SK-N-SH treated with all-trans-retinoic acid at 6 μM for 48 hours (cell line): ENCODE measurements around the gene SLC4A4.

Experiments
- ARNTL ChIP-seq: fragments of 450-650 bp; formaldehyde crosslinking; IDR thresholded peaks from 2 replicates; pipeline ENCODE4 v1.5.0; 2020; ENCODE audit warnings: low read depth, mild to moderate bottlenecking, moderate library complexity, borderline replicate concordance
- BACH2 ChIP-seq: fragments of 250-450 bp; sonication (Bioruptor Pico); IDR thresholded peaks from 2 replicates; pipeline ENCODE4 v1.9.0; 2021; ENCODE audit warnings: mild to moderate bottlenecking, borderline replicate concordance
- CREB5 ChIP-seq: fragments of 250-450 bp; sonication (Bioruptor Pico); IDR thresholded peaks from 2 replicates; pipeline ENCODE4 v1.5.1; 2020; ENCODE audit warnings: low read depth, mild to moderate bottlenecking, moderate library complexity
- GLIS3 ChIP-seq: fragments of 250-450 bp; sonication (Bioruptor Pico); IDR thresholded peaks from 2 replicates; pipeline ENCODE4 v1.5.0; 2020; ENCODE audit warnings: mild to moderate bottlenecking, moderate library complexity
- OSR1 ChIP-seq: fragments of 250-450 bp; sonication (Bioruptor Pico); IDR thresholded peaks from 2 replicates; pipeline ENCODE4 v1.8.0; 2022; ENCODE audit warnings: moderate library complexity, mild to moderate bottlenecking, inconsistent platforms
- PATZ1 ChIP-seq: fragments of 250-450 bp; sonication (Bioruptor Pico); IDR thresholded peaks from 2 replicates; pipeline ENCODE4 v1.8.0; 2020; ENCODE audit warnings: mild to moderate bottlenecking, moderate library complexity, borderline replicate concordance
- RARB ChIP-seq: fragments of 250-450 bp; sonication (Bioruptor Pico); IDR thresholded peaks from 2 replicates; pipeline ENCODE4 v1.8.0; 2021; ENCODE audit warnings: mild to moderate bottlenecking, moderate library complexity
- TCF4 ChIP-seq: fragments of 250-450 bp; sonication (Bioruptor Pico); IDR thresholded peaks from 2 replicates; pipeline ENCODE4 v1.8.0; 2021; ENCODE audit warnings: mild to moderate bottlenecking, moderate library complexity, borderline replicate concordance
- ZC3H10 ChIP-seq: fragments of 250-450 bp; sonication (Bioruptor Pico); IDR thresholded peaks from 2 replicates; pipeline ENCODE4 v1.5.1; 2021; ENCODE audit warnings: mild to moderate bottlenecking, moderate library complexity
- ZFP3 ChIP-seq: fragments of 250-450 bp; sonication (Bioruptor Pico); IDR thresholded peaks from 2 replicates; pipeline ENCODE4 v1.5.0; 2020; ENCODE audit warnings: mild to moderate bottlenecking, moderate library complexity
- ZFP30 ChIP-seq: fragments of 450-650 bp; formaldehyde crosslinking; IDR thresholded peaks from 2 replicates; pipeline ENCODE4 v1.5.0; 2022; ENCODE audit warnings: mild to moderate bottlenecking, moderate library complexity
- ZNF565 ChIP-seq: fragments of 450-650 bp; formaldehyde crosslinking; conservative IDR thresholded peaks from 2 replicates; pipeline ENCODE4 v1.5.0; 2020; ENCODE audit warnings: low read depth, mild to moderate bottlenecking, moderate library complexity
- ZNF8 ChIP-seq: fragments of 450-650 bp; formaldehyde crosslinking; IDR thresholded peaks from 2 replicates; pipeline ENCODE4 v1.5.0; 2020; ENCODE audit warnings: mild to moderate bottlenecking, moderate library complexity

- TF ChIP-seq ZFP30 (CRISPR knock-in tag): no peak
- no peak for TF ChIP-seq ZNF8 (CRISPR knock-in tag)
- no peak for TF ChIP-seq ZNF565 (CRISPR knock-in tag)
- no peak for TF ChIP-seq RARB (CRISPR knock-in tag)
- TF ChIP-seq CREB5 (CRISPR knock-in tag): no peak
- no peak for TF ChIP-seq TCF4 (CRISPR knock-in tag)
- TF ChIP-seq ZFP3 (CRISPR knock-in tag): no peak
- TF ChIP-seq GLIS3 (CRISPR knock-in tag): no peak
- no peak for TF ChIP-seq BACH2 (CRISPR knock-in tag)
- no peak for TF ChIP-seq ZC3H10 (CRISPR knock-in tag)
- no peak for TF ChIP-seq PATZ1 (CRISPR knock-in tag)
- TF ChIP-seq OSR1: no peak
- no peak for TF ChIP-seq ARNTL (CRISPR knock-in tag)
Observed at GRCh38 chr4:71375494-71375893, 36.7 kb downstream of the SLC4A4 start.
